ENCODE measurements around the gene TANC1. TPM values are rescaled to one million over a fixed set of nuclear protein-coding genes. Genes with fewer than 3 reads are reported as not detected.

Gene TANC1
- total RNA-seq, 2 donors from 2014 or later: 51.8 to 58.9 TPM

- no peaks in the 10 kb centered on the region for H3K27me3 ChIP-seq
- H3K4me3 ChIP-seq: no peak overlapping the region
- H3K9me3 ChIP-seq: no peaks in the 10 kb centered on the region
- DNase-seq (ENCODE audit: low spot score): no peak
- peaks cover 9% of the 10 kb centered on the region for H3K36me3 ChIP-seq
- no peak overlapping the region for H3K27ac ChIP-seq
- TF ChIP-seq CTCF (IDR thresholded peaks at IDR 0.05): no peak
- peaks cover 0 to 50% of the 10 kb centered on the region in 2 donors for H3K4me1 ChIP-seq
Measured at GRCh38 chr2:159153463-159153862, 185.0 kb downstream of the TANC1 start.

- H3K36me3 ChIP-seq: peaks cover 9% of the 10 kb centered on the region
- no peaks in the 10 kb centered on the region for H3K27me3 ChIP-seq
- H3K4me3 ChIP-seq: no peak overlapping the region
- no peaks in the 10 kb centered on the region for H3K9me3 ChIP-seq
- peaks cover 0 to 45% of the 10 kb centered on the region in 2 donors for H3K4me1 ChIP-seq
- no peak for TF ChIP-seq CTCF (IDR thresholded peaks at IDR 0.05)
- H3K27ac ChIP-seq: no peak overlapping the region
- DNase-seq (ENCODE audit: low spot score): no peak
Measured at GRCh38 chr2:159153951-159154350, 185.5 kb downstream of the TANC1 start.

DNA sequence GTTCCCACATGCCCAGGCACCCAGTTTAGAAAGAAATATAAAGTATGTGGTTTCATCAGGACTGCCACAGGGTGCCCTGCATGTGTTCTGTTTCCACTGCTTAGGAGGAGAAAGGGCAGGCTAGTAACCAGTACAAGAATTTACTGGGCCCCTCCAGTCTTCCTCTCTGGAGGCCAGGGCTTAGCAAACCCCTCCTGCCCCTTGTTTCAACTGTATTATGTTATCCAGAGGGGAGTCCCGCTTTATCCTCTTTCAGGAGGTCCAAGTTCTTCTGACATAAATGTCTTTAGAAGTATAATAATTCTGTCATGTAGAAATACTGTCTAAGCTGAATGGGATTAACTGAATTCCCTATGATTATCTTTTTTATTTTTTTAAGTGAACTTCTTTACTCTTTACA is 185.9 kb downstream of the TANC1 start:
- Histone ChIP-seq H3K4me1 (peaks cover 0 to 41% of the 10 kb centered on the region in 2 donors), H3K9me3 (no peaks in the 10 kb centered on the region), H3K4me3 (no peak overlapping the region), H3K27ac (no peak overlapping the region), H3K36me3 (peaks cover 9% of the 10 kb centered on the region), H3K27me3 (no peaks in the 10 kb centered on the region)
- DNase-seq (ENCODE audit: low spot score): no peak
- TF ChIP-seq CTCF (IDR thresholded peaks at IDR 0.05): no peak

DNA sequence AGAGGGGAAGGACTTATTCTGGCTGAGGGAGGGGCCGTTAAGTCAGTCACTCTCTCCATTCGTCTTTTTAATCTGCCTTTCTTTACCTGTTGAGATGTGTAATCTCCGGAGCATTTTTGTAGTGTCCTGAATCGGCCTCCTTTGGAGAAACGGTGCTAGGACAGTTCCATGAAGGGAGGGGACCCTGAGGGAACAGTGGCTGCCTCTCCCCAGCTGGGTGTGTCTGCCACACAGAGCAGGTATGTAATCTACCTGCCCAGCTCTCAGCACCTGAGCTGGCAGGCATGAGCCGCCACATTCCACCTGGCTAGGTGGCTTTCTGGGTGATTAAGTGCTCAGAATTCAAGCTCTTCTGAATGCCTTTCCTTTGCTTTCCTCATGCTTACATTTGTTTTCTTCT is 186.9 kb downstream of the TANC1 start:
- no peaks in the 10 kb centered on the region for H3K27me3 ChIP-seq
- H3K4me3 ChIP-seq: no peak overlapping the region
- TF ChIP-seq CTCF (IDR thresholded peaks at IDR 0.05): no peak
- H3K9me3 ChIP-seq: no peaks in the 10 kb centered on the region
- no peak overlapping the region for H3K27ac ChIP-seq
- no peak for DNase-seq (ENCODE audit: low spot score)
- peaks cover 9% of the 10 kb centered on the region for H3K36me3 ChIP-seq
- peaks cover 0 to 39% of the 10 kb centered on the region in 2 donors for H3K4me1 ChIP-seq

- H3K27ac ChIP-seq: no peak overlapping the region
- H3K9me3 ChIP-seq: no peaks in the 10 kb centered on the region
- no peaks in the 10 kb centered on the region for H3K27me3 ChIP-seq
- no peak overlapping the region for H3K4me3 ChIP-seq
- DNase-seq (ENCODE audit: low spot score): no peak
- peaks cover 0 to 39% of the 10 kb centered on the region in 2 donors for H3K4me1 ChIP-seq
- no peak for TF ChIP-seq CTCF (IDR thresholded peaks at IDR 0.05)
- peaks cover 9% of the 10 kb centered on the region for H3K36me3 ChIP-seq
Measured at GRCh38 chr2:159155791-159156190, 187.4 kb downstream of the TANC1 start.

DNA sequence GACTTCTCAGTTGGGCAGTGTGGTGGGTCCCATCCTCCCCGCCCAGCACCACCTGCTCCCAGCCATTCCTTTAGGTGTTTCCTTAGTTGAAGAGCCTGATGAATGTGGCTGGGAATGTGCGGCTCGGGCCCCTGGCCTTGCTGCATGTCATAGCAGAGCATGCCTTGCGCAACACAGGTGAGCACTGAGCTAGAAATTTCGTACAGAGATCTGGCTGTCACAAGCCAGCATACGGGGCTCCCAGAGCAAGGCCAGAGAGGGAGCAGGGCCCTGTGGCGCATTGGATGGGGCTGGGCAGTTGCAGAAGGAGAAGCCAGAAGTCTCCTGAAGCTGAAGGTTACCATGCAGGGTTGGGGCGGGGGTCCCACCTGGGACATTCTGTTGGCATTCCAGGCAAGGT is 188.4 kb downstream of the TANC1 start:
- Histone ChIP-seq H3K36me3 (peaks cover 9% of the 10 kb centered on the region), H3K27ac (no peak overlapping the region)
- TF ChIP-seq CTCF (IDR thresholded peaks at IDR 0.05): no peak

More for the DNA sequence above, 188.4 kb downstream of the TANC1 start:
- no peaks in the 10 kb centered on the region for H3K9me3 ChIP-seq
- H3K27me3 ChIP-seq: no peaks in the 10 kb centered on the region
- H3K4me1 ChIP-seq: peaks cover 0 to 45% of the 10 kb centered on the region in 2 donors
- no peak overlapping the region for H3K4me3 ChIP-seq
- DNase-seq (ENCODE audit: low spot score): no peak

Data from right atrium auricular region (tissue), 2 donors.